GM12878 (cell line): ENCODE data around the gene RPGRIP1L. TPM values are rescaled to one million over a fixed set of nuclear protein-coding genes. Genes with fewer than 3 reads are reported as not detected.
A peak's percentile ranks its signal among the peaks of the same experiment; 100 is the strongest.

Experiments
- ATAC-seq: fragments of 200-7000 bp; cut with Tn5 transposase; 3 replicates; pipeline ENCODE4 v1.9.1; 2020; ENCODE audit warnings: mild to moderate bottlenecking, moderate library complexity
- BruUV-seq: library from RNA; stranded (reverse); fragments of 400-500 nt; replicated peaks from 2 replicates; lab custom pipeline; 2021; lab: Mats Ljungman, UMichigan
- CTCF ChIA-PET: fragments of 300-600 bp; sonication (Branson Sonifier 250); formaldehyde crosslinking; extraction: SDS; loops from one replicate; lab custom pipeline; 2021; ENCODE audit warnings: inconsistent platforms; lab: Yijun Ruan, JAX
- POLR2A ChIA-PET: fragments of 350-600 bp; formaldehyde crosslinking; extraction: SDS; loops from one replicate; lab custom pipeline; 2021; ENCODE audit warnings: inconsistent platforms; lab: Charles Lee
- RAD21 ChIA-PET: fragments of 300-600 bp; sonication (Branson Sonifier 250); formaldehyde crosslinking; loops from one replicate; lab custom pipeline; 2023; ENCODE audit warnings: antibody characterized with exemption; ENCODE audit not compliant: unreplicated experiment; lab: Charles Lee
- SMC1A ChIA-PET: fragments of 300-600 bp; sonication (Branson Sonifier 250); formaldehyde crosslinking; loops from one replicate; lab custom pipeline; 2023; ENCODE audit not compliant: unreplicated experiment, uncharacterized antibody; lab: Charles Lee
- DNase-seq: peaks from one replicate; pipeline ENCODE4 v3.0.0-alpha.2; 2011; ENCODE audit warnings: low read depth, low spot score
- FAIRE-seq: peaks from 3 replicates; lab custom pipeline; 2011; peaks lifted over from hg19 to GRCh38; lab: Jason Lieb, UNC
- H2AFZ ChIP-seq: 2 replicates; pipeline ENCODE4 v1.6.0; 2011; ENCODE audit warnings: low read depth, low read length, control low read depth; ENCODE audit not compliant: control insufficient read depth
- H3K27ac ChIP-seq: 2 replicates; pipeline ENCODE4 v1.5.1; 2011; ENCODE audit warnings: control low read depth; ENCODE audit not compliant: control insufficient read depth, insufficient read depth
- H3K27me3 ChIP-seq, 2 experiments: replicated peaks in 1 of 2; 2 replicates each; pipeline versions ENCODE4 v1.6.0 to v1.6.1; 2011; ENCODE audit warnings: low read length in 1 of 2; ENCODE audit not compliant: control insufficient read depth in 2 of 2, insufficient read depth in 2 of 2
- H3K36me3 ChIP-seq, 2 experiments: 2 replicates each; pipeline ENCODE4 v1.5.1; 2011; ENCODE audit warnings: low read length in 1 of 2; ENCODE audit not compliant: control insufficient read depth in 2 of 2, insufficient read depth in 2 of 2
- H3K4me1 ChIP-seq: 2 replicates; pipeline ENCODE4 v1.6.1; 2011; ENCODE audit warnings: mild to moderate bottlenecking, low read length, moderate library complexity, mixed read lengths; ENCODE audit not compliant: control insufficient read depth, insufficient read depth
- H3K4me2 ChIP-seq: 2 replicates; pipeline ENCODE4 v1.6.0; 2011; ENCODE audit warnings: control low read depth; ENCODE audit not compliant: control insufficient read depth, insufficient read depth
- H3K4me3 ChIP-seq: fragments of 200-600 bp; sonication (generic); 2 replicates; pipeline ENCODE4 v1.5.1; 2016
- H3K79me2 ChIP-seq: 2 replicates; pipeline ENCODE4 v1.6.0; 2011; ENCODE audit warnings: low read length; ENCODE audit not compliant: control insufficient read depth, insufficient read depth
- H3K9ac ChIP-seq: 2 replicates; pipeline ENCODE4 v1.8.0; 2011; ENCODE audit warnings: low read length, control low read depth, mixed read lengths; ENCODE audit not compliant: control insufficient read depth, insufficient read depth
- H3K9me3 ChIP-seq: replicated peaks from 3 replicates; pipeline ENCODE4 v1.5.1; 2011; ENCODE audit warnings: mild to moderate bottlenecking, low read length; ENCODE audit not compliant: control insufficient read depth, insufficient read depth
- H4K20me1 ChIP-seq: 2 replicates; pipeline ENCODE4 v1.6.0; 2011; ENCODE audit not compliant: control insufficient read depth, insufficient read depth
- E2F8 ChIP-seq: fragments of 450-650 bp; IDR thresholded peaks from 2 replicates; pipeline ENCODE4 v1.6.1; 2018; ENCODE audit warnings: mild to moderate bottlenecking, low read depth, moderate library complexity; ENCODE audit not compliant: partially characterized antibody
- ZSCAN29 ChIP-seq: fragments of 450-650 bp; IDR thresholded peaks from 2 replicates; pipeline ENCODE4 v1.6.1; 2017; ENCODE audit warnings: mild to moderate bottlenecking, moderate library complexity
- in situ Hi-C: fragments of 300-500 bp; cut with MboI; formaldehyde crosslinking; loops from 9 replicates; pipeline ENCODE4 v1.14.3; 2018; ENCODE audit warnings: mixed read lengths
- intact Hi-C: fragments of 100-400 bp; cut with micrococcal nuclease; formaldehyde crosslinking; loops from one replicate; pipeline ENCODE4 v1.14.2; 2022; ENCODE audit not compliant: unreplicated experiment
- polyA plus RNA-seq, 11 experiments: library from polyadenylated mRNA; depleted of rRNA in 4 of 11; unstranded in 6 of 11; stranded (reverse) in 5 of 11; fragments of >200 nt; fragmentation: Nextera tagmentation in 4 of 11; fragmentation: Illumina TruSeq in 1 of 11; extraction: Ambion mirVana in 4 of 11; extraction: Trizol in 1 of 11; gene quantifications; 1 replicate in 1 of 11; 2 replicates in 10 of 11; pipeline versions ENCODE4 v1.2.1 to v1.2.3, GENCODE V29; 2011 to 2016; ENCODE audit warnings: inconsistent platforms in 2 of 11, missing spikeins in 2 of 11, low read depth in 1 of 11
- total RNA-seq, 4 experiments: library from RNA; depleted of rRNA in 3 of 4; stranded (reverse); fragments of >200 nt in 3 of 4; fragmentation: Illumina TruSeq in 1 of 4; extraction: Trizol in 1 of 4; gene quantifications; 2 replicates each; pipeline versions ENCODE4 v1.2.1 to v1.2.3, GENCODE V29; 2013 to 2021
- TF ChIP-seq, protein P1 (sequence below): IDR thresholded peaks from 2 replicates; pipeline ENCODE4 v1.6.1; 2012; ENCODE audit warnings: mild to moderate bottlenecking, low read depth, low read length

RPGRIP1L gene
- total and polyA plus RNA-seq, 10 of the 15 experiments (the other 5 are each of a cell fraction or from before 2014, with no cell fraction given) = 3.5 to 9.6 (median 4.4) TPM

- TF ChIP-seq, protein P1, sequence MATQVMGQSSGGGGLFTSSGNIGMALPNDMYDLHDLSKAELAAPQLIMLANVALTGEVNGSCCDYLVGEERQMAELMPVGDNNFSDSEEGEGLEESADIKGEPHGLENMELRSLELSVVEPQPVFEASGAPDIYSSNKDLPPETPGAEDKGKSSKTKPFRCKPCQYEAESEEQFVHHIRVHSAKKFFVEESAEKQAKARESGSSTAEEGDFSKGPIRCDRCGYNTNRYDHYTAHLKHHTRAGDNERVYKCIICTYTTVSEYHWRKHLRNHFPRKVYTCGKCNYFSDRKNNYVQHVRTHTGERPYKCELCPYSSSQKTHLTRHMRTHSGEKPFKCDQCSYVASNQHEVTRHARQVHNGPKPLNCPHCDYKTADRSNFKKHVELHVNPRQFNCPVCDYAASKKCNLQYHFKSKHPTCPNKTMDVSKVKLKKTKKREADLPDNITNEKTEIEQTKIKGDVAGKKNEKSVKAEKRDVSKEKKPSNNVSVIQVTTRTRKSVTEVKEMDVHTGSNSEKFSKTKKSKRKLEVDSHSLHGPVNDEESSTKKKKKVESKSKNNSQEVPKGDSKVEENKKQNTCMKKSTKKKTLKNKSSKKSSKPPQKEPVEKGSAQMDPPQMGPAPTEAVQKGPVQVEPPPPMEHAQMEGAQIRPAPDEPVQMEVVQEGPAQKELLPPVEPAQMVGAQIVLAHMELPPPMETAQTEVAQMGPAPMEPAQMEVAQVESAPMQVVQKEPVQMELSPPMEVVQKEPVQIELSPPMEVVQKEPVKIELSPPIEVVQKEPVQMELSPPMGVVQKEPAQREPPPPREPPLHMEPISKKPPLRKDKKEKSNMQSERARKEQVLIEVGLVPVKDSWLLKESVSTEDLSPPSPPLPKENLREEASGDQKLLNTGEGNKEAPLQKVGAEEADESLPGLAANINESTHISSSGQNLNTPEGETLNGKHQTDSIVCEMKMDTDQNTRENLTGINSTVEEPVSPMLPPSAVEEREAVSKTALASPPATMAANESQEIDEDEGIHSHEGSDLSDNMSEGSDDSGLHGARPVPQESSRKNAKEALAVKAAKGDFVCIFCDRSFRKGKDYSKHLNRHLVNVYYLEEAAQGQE = no peak
Observed at GRCh38 chr16:53730693-53731092, 27.0 kb upstream of the RPGRIP1L start (continued).

GRCh38 chr16:53726625-53727024, 23.0 kb upstream of the RPGRIP1L start:
- FAIRE-seq (peak; percentile 65), ATAC-seq (peak; percentile 21; the same call in 2 of the 3 replicates), DNase-seq (no peak)
- H2AFZ ChIP-seq = no peak overlapping the region
- no peaks in the 10 kb centered on the region; the same call in none of the 2 replicates for H3K79me2 ChIP-seq
- no peaks in the 10 kb centered on the region for H3K27me3 ChIP-seq
- no peak overlapping the region for H3K4me2 ChIP-seq
- ChIA-PET SMC1A (no interaction called here), RAD21 (no interaction called here), POLR2A (no interaction called here), CTCF (interaction anchor here (2.7 kb wide), 1 partner anchor 17 kb away, joined by 9 read pairs; no protein-coding TSS in a partner anchor)
- intact Hi-C loops = no loop called here
- H3K9me3 ChIP-seq = no peaks in the 10 kb centered on the region; the same call in 2 of the 3 replicates
- H4K20me1 ChIP-seq = no peaks in the 10 kb centered on the region
- TF ChIP-seq E2F8 = no peak
- TF ChIP-seq ZSCAN29 = no peak
- BruUV-seq = no TSS peak
- H3K27ac ChIP-seq = no peak overlapping the region
- in situ Hi-C loops = no loop called here
- no peaks in the 10 kb centered on the region for H3K36me3 ChIP-seq
- H3K9ac ChIP-seq = no peak overlapping the region
- H3K4me3 ChIP-seq = no peak overlapping the region
- H3K4me1 ChIP-seq = peaks cover 4% of the 10 kb centered on the region
